HG03469 (cell line): ENCODE results near the gene ZNF785.
A peak's percentile ranks its signal among the peaks of the same experiment; 100 is the strongest.
"Not testable (repeated sequence)": the region's sequence is repeated elsewhere in the genome, so short reads cannot be mapped to it uniquely, and the experiment has no call there.

Experiments
- ATAC-seq: cut with Tn5 transposase; IDR thresholded peaks from one replicate; pipeline ENCODE4 v1.9.1; 2021; ENCODE audit warnings: mild to moderate bottlenecking, moderate library complexity, moderate number of reproducible peaks; ENCODE audit not compliant: unreplicated experiment

ZNF785 gene

DNA sequence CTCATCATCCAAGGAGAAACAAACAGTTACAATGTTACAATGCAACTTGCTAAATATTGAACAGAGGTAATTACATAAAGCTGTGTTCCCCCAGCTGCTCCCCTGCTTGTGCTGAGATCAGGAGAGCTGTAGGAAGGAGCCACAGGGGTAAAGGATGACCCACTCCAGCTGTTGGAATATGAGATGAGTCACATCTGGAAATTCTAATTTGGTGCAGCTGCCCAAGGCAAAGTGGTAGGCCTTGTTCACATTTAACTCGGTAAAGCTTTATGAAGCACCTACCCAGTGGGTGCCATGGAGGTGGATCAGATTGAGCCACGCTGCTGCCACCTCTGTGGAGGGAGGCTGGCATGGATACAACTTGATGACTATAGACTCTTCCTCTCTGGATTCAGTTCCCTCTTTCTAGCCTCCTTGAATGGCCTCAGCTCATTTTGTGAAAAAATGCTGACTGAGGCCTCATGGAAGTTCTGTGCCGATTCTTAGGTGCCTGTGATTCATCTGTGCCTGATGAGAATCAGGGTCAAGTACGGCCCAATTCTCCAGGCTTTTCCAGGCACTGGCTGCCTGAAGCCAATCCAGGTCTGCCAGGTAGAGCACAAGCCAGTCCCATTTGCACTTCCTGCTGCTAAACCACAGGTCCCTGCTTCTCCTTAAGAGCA is 17.2 kb upstream of the ZNF785 start:
- ATAC-seq: no peak

- no peak for ATAC-seq
Measured at GRCh38 chr16:30601966-30602365, 16.5 kb upstream of the ZNF785 start.

DNA sequence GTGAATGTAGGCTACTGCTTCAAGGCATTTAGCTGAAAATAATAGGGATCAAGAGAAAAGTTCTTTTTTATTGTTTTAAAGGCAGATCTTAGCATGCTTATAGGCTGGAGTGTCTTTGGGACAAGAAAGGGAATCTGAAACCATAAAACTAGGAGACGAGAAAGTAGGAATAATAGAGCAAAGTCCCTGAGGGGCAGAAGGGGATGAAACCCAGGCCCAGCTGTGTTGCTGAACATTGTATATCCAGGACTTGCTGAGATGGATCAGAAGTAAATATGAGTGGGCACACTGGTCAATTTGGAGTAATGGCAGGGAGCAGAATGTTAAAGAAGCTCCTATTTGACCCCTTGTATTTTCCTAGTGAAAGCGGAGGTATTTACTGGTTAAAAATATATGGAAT is 15.4 kb upstream of the ZNF785 start:
- ATAC-seq: no peak

- ATAC-seq: no peak
Measured at GRCh38 chr16:30600215-30600614, 14.7 kb upstream of the ZNF785 start.

DNA sequence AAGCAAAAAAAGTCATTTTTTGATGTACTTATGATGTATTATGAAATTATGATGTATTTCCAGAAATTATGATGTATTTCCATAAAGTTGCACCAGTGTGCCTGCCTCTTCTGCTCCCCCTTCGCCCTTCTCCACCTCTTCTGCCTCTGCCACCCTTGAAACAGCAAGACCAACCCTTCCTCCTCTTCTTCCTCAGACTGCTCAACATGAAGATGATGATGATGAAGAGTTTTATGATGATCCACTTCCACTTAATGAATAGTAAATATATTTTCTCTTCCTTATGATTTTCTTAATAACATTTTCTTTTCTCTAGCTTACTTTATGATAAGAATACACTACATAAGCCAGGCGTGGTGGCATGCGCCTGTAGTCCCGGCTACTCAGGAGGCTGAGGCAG is 7.4 kb upstream of the ZNF785 start:
- no peak for ATAC-seq

- ATAC-seq: not testable (repeated sequence)
Measured at GRCh38 chr16:30590869-30591268, 5.4 kb upstream of the ZNF785 start.

DNA sequence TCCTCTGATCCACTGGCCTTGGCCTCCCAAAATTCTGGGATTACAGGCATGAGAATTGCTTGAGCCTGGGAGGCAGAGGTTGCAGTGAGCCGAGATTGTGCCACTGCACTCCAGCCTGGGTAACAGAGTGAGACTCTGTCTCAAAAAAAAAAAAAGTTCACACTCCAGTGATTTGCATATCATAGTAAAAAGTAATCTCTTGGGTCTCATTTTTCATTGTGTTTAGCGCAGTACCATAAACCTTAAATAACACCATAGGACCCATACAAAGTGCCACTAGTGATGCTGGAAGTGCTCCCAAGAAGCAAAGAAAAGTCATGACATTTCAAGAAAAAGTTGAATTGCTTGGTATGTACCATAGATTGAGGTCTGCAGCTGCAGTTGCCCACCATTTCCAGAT is 4.1 kb upstream of the ZNF785 start:
- not testable (repeated sequence) for ATAC-seq

- ATAC-seq: no peak
Measured at GRCh38 chr16:30588651-30589050, 3.2 kb upstream of the ZNF785 start.

DNA sequence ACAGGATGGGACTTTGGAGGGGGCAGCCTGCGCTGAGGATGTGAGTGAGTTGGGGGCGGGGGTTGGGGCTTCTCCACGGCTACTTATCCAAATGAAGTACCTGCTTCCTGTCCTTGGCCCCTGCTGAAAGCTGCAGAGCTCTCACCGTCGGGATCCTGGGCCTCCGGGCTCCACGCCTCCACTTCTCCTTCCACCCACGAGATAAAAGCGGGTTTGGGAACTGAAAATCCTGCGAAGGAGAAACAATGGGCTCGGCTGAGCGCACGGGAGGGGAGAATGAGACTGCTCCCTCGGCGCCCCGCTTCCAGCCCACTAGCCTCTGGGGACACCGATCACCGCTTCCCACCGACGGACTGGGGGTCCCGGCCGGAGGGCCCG is 486 bp downstream of the ZNF785 start:
- ATAC-seq: no peak

DNA sequence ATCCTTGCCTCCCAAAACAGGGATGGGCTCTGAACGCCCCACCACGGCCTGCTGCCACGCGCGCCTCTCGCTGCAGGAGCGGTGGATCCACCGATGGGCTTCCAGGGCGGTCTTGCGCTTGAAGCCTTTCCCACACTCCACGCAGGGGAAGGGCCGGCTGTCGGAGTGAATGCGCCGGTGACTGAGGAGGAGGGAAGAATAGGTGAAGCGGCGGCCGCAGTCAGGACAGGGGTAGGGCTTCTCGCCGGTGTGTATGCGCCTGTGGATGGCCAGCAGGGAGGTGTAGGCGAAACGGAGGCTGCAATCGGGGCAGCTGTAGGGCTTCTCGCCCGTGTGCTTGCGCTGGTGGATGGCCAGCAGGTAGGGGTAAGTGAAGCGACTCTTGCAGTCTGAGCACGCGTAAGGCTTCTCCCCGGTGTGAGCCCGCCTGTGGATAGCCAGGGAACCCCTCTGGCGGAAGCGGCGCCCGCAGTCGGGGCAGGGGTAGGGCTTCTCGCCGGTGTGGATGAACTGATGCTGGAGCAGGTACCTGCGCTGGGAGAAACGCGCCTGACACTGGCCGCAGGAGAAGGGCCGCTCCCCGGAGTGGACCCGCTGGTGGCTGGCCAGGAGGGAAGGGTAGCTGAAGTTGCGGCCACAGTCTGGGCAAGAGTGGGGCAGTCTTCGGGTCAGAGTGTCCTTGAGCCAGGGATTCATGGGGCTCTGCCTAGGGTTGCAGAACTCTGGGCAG is 2.7 kb downstream of the ZNF785 start:
- no peak for ATAC-seq

GRCh38 chr16:30581457-30581856 is 4.0 kb downstream of the ZNF785 start:
- no peak for ATAC-seq

- no peak for ATAC-seq
Measured at GRCh38 chr16:30574678-30575077, 10.8 kb downstream of the ZNF785 start.

DNA sequence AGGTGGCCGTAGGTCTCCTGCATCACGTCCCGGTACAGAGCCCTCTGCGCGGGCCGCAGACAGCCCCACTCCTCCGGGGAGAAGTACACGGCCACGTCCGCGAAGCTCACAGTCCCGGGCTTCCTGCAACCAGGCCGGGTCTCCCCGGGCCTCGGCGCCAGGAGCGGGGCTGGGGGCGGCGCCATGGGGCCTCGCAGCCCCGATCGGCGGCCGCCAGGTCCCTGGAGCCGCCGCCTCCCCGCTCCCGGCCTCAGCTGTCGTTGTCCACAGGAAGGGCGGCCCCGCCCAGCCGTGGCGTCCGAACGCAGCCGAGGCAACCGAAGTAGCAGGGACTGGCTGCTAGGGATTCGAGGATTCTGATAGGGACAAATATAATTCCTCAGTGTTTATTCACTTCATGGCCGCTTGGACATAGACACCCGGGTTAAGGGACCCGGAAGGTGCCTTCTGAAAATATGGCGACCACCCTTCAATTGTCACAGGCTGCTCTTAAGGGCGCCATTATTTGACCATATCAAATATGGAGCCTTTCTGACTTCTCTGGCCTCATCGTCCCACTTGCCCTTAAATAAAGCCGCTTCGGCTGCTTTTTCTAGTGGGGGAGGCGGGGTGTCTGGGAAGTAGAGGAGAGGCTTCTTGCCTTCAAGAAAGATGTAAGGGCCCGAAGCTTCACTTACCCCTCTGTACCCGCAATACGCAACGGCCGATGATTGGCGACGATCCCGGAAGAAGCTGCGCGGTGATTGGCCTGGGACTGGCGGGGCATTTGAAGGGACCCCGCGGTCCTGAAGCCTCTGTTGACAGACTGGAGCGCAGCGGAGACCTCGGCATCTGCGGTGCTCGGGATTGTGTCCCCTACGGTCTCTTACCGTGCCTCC is 13.8 kb downstream of the ZNF785 start, which contains the start of gene ZNF688:
ZNF688 (minus strand) TSS at position 270 of the 878 bp plus-strand sequence; CDS start at position 185, 85 bp downstream.
- peak; percentile 49 for ATAC-seq

- ATAC-seq: no peak
Measured at GRCh38 chr16:30570636-30571444, 14.7 kb downstream of the ZNF785 start.

GRCh38 chr16:30569746-30570635 is 15.5 kb downstream of the ZNF785 start:
- ATAC-seq: no peak

- ATAC-seq: no peak
Measured at GRCh38 chr16:30569281-30569680, 16.2 kb downstream of the ZNF785 start.

GRCh38 chr16:30567991-30568638 is 17.4 kb downstream of the ZNF785 start:
- ATAC-seq: no peak

GRCh38 chr16:30567160-30567990 is 18.1 kb downstream of the ZNF785 start:
- ATAC-seq: no peak
